ENCODE results near the gene UHRF1.

Gene UHRF1

DNA sequence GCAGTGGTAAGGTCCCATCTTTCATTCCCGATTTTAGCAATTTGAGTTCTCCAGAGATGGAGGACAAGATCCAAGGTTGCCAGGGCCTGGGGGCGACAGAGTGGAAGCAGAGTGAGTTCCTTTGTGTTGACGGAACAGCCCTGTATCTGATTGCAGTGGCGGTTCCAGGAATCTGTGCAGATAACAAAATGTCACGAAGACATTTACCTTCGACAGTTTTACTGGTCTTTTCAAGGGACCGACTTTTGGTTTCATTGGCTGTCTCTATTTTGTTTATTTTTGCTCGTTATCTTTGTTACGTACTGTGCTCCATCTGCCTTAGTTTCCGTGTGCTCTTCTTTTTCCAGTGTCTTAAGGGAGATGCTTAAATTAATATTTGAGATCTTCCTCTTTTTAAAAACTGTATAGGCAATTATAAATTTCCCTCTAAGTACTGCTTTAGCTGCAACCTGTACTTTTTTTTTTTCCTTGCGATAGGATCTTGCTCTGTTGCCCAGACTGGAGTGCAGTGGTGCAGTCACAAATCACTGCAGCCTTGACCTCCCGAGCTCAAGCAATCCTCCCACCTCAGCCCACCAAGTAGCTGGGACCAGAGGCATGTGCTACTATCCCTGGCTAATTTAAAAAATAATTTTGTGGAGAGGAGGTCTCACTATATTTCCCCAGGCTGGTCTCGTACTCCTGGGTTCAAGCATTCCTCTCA is 82.8 kb downstream of the UHRF1 start:
- DNase-seq = no peak

DNA sequence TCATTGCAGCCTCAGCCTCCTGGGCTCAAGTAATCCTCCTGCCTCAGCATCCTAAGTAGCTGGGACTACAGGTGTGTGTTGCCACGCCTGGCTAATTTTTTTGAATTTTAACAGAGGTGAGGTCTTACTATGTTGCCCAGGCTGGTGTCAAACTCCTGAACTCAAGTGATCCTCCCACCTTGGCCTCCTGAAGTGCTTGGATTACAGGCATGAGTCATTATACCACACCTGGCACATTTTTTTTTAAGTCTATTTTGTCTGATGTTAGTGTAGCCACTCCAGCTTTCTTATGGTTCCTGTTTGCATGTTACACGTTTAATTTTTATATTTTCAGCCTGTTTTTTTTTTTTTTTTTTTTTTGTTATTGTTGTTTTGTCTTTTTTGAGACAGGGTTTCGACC is 84.4 kb downstream of the UHRF1 start:
- peak; percentile 34 for DNase-seq

DNA sequence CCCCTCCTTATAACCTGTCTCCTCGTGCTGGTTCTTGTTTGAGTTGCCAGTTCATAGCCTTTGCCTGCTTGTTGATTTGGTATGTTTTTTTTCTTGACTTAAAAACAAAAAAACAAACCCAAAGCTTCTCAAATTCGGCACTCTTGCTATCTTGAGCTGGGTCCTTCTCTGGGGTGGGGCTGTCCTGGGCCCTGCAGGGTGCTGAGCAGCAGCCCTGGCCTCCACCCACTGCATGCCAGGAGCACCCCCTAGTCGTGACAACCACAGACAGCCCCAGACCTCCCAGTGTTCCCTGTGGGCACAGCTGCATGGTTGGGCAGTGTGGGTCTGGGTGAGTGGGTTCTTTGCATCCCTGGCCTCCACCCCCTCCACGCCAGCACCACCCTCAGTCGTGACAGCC is 87.4 kb downstream of the UHRF1 start:
- DNase-seq = no peak

DNA sequence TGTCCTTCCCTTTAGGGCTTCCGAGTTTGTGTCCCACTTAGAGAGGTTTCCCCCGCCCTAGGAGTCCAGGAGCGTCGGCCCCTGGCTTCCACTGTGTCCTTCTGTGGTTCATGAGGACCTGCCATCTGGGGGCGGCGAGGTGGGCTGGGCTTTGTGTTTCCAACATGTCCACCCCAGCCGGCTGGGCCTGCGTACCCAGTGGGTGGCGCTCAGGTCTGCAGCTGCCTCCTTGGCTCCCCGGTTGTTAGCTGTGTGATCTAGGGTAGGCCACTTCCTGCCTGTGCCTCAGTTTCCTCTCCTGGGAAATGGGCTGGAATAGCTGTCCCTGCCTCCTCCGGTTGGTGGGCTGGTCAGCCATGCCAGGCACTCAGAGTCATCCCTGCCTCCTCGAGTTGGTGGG is 88.0 kb downstream of the UHRF1 start:
- no peak for DNase-seq

DNA sequence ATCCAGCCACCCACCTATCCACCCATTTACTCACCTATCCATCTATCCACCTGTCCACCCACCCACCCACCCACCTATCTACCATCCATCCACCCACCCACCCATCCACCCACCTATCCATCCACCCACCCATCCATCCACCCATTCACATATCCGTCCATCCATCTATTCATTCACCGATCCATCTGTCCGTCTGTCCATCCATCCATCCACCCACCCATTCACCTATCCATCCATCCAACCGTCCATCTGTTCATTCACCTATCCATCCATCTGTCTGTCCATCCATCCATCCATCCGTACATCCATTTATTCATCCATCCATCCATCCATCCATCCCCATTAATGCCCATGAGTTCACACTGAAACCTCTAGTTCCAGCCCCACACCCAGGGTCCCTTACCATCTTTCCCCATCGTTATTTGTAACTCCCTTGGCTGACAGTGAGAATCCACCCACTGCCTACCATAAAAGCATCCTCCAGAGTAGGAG is 90.9 kb downstream of the UHRF1 start:
- no peak for DNase-seq

DNA sequence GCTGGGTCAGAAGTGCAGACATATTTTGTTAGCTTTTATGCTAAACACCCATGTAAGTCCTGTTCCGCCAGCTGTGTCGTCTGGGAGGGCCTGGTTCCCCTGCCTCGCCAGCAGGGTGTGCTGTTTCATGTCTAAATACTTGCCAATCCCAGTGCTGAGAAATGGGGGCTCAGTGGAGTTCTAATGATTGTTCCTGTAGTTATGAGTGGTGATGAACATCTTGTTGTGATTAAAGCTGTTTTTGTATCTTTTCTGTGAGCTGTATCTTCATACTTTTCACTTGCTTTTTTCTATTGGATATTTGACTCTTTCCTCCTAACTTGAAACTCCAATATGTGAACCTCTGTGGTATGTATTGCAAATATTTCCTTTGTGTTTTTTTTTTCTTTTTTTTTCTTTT is 92.3 kb downstream of the UHRF1 start:
- no peak for DNase-seq

DNA sequence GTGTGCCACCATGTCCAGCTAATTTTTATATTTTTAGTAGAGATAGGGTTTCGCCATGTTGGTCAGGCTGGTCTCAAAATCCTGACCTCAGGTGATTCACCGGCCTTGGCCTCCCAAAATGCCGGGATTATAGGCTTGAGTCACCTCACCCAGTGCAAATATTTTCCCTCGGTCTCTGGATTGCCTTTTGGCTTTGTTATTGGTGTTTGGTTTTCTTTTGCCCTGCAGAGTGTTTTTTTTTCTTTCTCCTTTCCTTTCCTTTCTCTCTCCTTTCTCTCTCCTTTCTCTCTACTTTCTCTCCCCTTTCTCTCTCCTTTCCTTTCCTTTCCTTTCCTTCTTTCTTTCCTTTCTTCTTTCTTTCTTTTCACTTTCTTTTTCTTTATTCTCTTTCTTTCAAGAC is 92.8 kb downstream of the UHRF1 start:
- DNase-seq = no peak

DNA sequence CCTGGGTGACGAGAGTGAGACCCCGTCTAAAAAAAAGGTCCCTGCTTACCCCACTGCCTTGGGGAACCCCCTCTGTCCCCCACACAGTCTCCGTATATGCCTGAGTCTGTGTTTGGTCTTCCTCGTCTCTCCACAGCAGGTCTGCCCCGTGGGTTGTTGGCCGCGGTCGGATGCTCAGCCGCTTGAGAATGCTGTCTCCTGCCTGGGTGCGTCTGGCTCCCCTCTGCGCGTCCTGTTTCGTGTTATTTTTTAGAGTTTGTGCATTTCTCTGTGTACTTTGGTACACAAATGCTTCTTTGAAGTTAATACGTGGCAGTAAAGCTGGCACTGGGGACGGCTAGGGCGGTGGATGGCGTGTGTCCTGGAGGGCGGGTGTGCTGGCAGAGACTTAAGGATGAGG is 94.5 kb downstream of the UHRF1 start:
- no peak for DNase-seq

DNA sequence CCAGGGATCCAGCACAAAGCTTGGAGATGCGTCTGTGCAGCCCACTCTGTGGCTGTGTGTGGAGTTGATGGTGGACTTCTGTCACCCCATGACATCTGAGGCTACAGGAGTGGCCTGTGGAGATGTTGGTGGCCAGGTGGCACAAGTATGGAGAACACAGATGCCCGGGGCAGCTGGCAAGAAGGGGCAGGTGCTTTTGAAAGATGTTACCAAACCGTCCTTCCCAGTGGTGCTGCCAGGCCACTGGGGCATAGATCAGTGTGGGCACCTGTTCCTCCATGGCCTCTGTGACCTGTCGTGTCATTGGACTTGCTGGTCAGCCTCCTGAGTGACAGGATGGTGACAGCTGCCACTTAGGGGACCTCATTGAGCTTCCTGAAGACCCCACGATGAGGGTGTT is 95.8 kb downstream of the UHRF1 start:
- no peak for DNase-seq

DNA sequence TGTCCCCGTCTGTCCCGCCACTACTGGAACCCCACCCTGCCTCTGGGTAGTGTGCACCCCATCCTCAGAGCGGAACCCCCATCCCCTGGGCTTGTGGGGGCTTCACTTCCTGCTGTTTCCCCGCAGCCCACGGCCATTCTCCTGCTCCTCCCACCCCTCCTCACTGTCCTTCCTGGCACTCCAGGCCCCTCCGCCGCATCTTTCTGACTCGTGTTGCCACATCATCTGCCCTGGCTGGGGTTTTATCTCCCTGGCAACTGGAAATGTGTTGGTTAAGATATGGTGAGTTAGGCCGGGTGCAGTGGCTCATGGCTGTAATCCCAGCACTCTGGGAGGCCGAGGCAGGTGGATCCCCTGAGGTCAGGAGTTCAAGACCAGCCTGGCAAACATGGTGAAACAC is 96.9 kb downstream of the UHRF1 start:
- no peak for DNase-seq

DNA sequence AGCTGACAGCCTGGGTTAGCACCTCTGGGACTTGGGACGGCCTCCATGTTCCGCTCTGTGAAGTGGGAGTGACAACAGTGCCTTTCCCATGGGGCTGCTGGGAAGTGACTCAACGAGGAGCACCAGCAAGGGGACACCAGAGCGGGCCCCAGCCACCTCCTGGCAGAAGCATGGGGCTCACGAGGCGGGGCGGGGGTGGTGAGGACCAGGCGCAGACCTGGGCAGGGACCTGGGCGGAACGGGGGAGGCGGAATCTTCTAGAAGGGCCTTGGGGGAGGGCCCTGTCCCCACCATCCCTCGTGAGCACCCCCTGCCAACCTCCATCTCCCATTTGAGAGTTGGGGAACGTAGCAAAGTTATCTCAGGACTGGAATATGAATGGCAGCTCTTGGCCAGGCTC is 97.5 kb downstream of the UHRF1 start:
- no peak for DNase-seq

Measured in NCI-H2029 treated with DMSO at 0.1 percent for 48 hours (cell line).